ENCODE data around the gene RPRD1B.

- TF ChIP-seq CTCF (IDR thresholded peaks at IDR 0.05), result no peak
- TF ChIP-seq POLR2A (IDR thresholded peaks at IDR 0.05), result no peak
These were observed 85.9 kb downstream of the RPRD1B start for GRCh38 chr20:38119446-38119845.

Measured in Peyer's patch (tissue), 4 donors.